Bronchial epithelial cell (primary cell): Measurements from ENCODE around the gene RCC2. TPM values are rescaled to one million over a fixed set of nuclear protein-coding genes. Genes with fewer than 3 reads are reported as not detected.

Source experiments
- DNase-seq: peaks from one replicate; pipeline ENCODE4 v3.0.0-alpha.2; 2010; ENCODE audit warnings: low read depth
- FAIRE-seq: peaks from 2 replicates; lab custom pipeline; 2011; peaks lifted over from hg19 to GRCh38; lab: Jason Lieb, UNC
- H3K27me3 ChIP-seq: 2 replicates; pipeline ENCODE4 v1.5.1; 2011; ENCODE audit warnings: low read length; ENCODE audit not compliant: control insufficient read depth, insufficient read depth
- H3K36me3 ChIP-seq: 2 replicates; pipeline ENCODE4 v1.5.1; 2011; ENCODE audit warnings: low read length; ENCODE audit not compliant: control insufficient read depth, insufficient read depth
- H3K4me3 ChIP-seq: 2 replicates; pipeline ENCODE4 v1.5.1; 2011; ENCODE audit warnings: mild to moderate bottlenecking, low read depth, low read length, control low read depth
- total RNA-seq: library from RNA; depleted of rRNA; stranded (reverse); fragments of >200 nt; gene quantifications from 2 replicates; pipeline ENCODE4 v1.2.1, GENCODE V29; 2014
- TF ChIP-seq, protein P1 (sequence below): IDR thresholded peaks from 2 replicates; pipeline ENCODE4 v1.5.1; 2011; ENCODE audit warnings: mild to moderate bottlenecking, moderate library complexity, low read length, control low read depth, inconsistent platforms; ENCODE audit not compliant: insufficient read depth, severe bottlenecking

RCC2 gene
- total RNA-seq, 1 donor from 2014 or later = 152 TPM

DNA sequence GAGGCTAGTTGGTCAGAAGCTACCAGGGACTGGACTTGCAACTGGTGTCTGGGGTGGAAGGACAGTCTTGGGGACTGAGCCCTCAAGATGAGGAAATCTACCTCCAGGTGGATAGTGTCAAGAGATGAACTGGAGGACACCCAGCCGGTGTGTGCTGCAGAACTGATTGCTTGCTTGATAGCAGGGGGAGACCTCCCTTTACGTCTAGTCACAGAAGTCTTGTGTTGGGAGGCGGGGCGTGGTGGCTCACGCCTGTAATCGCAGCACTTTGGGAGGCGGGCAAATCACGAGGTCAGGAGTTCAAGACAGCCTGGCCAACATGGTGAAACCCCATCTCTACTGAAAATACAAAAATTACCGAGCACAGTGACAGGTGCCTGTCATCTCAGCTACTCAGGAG, 4.9 kb downstream of the RCC2 start:
- H3K4me3 ChIP-seq = no peak overlapping the region
- FAIRE-seq = no peak
- H3K36me3 ChIP-seq = peaks cover 31% of the 10 kb centered on the region
- TF ChIP-seq, protein P1, sequence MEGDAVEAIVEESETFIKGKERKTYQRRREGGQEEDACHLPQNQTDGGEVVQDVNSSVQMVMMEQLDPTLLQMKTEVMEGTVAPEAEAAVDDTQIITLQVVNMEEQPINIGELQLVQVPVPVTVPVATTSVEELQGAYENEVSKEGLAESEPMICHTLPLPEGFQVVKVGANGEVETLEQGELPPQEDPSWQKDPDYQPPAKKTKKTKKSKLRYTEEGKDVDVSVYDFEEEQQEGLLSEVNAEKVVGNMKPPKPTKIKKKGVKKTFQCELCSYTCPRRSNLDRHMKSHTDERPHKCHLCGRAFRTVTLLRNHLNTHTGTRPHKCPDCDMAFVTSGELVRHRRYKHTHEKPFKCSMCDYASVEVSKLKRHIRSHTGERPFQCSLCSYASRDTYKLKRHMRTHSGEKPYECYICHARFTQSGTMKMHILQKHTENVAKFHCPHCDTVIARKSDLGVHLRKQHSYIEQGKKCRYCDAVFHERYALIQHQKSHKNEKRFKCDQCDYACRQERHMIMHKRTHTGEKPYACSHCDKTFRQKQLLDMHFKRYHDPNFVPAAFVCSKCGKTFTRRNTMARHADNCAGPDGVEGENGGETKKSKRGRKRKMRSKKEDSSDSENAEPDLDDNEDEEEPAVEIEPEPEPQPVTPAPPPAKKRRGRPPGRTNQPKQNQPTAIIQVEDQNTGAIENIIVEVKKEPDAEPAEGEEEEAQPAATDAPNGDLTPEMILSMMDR = no peak
- no peak for DNase-seq
- no peaks in the 10 kb centered on the region for H3K27me3 ChIP-seq

DNA sequence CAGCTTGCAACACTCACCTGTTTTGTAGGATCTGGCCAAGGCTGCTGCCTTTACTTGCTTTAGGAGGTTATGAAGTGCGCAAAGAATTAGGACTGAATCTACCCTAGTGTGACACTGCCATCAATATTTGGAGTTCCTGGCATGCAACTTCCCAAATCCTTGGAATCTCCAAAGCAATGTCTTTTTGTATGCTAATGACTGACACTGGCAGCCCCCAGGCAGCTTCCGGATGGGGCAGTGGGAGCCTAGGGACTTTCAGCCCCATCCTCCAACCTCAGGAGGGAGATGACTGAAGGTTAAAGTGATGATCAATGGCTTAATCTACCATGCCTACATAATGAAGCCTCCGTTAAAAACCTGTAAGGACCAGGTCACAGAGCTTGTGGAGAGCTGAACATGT, 5.5 kb downstream of the RCC2 start:
- Histone ChIP-seq H3K4me3 (no peak overlapping the region), H3K27me3 (no peaks in the 10 kb centered on the region), H3K36me3 (peaks cover 34% of the 10 kb centered on the region)
- DNase-seq (no peak), FAIRE-seq (no peak)
- TF ChIP-seq, protein P1 = no peak

- Histone ChIP-seq H3K4me3 (no peak overlapping the region), H3K27me3 (no peaks in the 10 kb centered on the region), H3K36me3 (peaks cover 40% of the 10 kb centered on the region)
- no peak for DNase-seq
- TF ChIP-seq, protein P1 = no peak
- FAIRE-seq = no peak
Observed at GRCh38 chr1:17433261-17433660, 6.2 kb downstream of the RCC2 start.

DNA sequence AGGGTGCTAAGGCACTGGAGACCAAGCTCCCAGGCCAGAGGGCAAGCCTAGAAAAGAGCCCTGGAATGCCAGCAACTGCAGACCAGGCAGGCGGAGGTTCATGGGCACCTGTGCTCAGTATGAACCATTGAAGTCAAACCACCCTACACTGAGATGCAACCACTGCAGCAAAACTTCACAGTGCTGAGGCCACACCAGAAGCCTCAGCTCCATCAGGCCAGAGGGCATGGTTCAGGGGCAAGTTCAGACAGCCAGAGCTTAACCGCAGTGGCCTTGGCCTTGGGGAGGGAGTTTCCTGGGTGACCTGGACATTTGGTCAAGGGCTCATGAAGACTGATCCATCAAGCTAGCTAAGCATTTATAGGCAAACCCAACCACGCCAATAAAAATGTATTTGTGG, 7.1 kb downstream of the RCC2 start:
- TF ChIP-seq, protein P1 = no peak
- H3K36me3 ChIP-seq = peaks cover 48% of the 10 kb centered on the region

DNA sequence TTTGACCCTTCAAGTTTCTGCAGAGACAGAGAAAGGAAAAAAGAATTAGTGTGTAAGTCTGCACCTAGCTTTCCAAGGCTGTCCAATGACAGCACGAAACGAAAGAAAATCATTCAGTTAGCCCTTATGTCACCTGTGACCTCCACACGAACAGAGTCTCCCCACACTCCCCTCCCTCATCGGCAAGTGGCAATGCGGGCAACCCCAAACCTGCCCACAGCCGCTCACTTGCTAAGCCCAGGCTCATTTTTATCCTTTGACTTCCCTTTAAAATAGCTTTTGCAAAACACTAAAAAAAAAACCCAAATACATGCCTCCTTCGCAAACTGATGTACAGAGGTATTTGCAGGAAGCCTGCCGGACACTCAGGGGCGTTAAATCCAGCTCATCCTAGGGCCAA, 10.3 kb downstream of the RCC2 start:
- H3K4me3 ChIP-seq = no peak overlapping the region
- FAIRE-seq (no peak), DNase-seq (no peak)
- TF ChIP-seq, protein P1 = no peak
- H3K36me3 ChIP-seq = peaks cover 64% of the 10 kb centered on the region
- H3K27me3 ChIP-seq = no peaks in the 10 kb centered on the region

More for the DNA sequence above, 7.1 kb downstream of the RCC2 start:
- Histone ChIP-seq H3K27me3 (no peaks in the 10 kb centered on the region), H3K4me3 (no peak overlapping the region)
- FAIRE-seq (no peak), DNase-seq (no peak)
